ENCODE results near the gene TMEM161A.
"Not testable (repeated sequence)": the region's sequence is repeated elsewhere in the genome, so short reads cannot be mapped to it uniquely, and the experiment has no call there.

The TMEM161A gene

GRCh38 chr19:19138109-19138981, at the start of gene TMEM161A:
TSS of gene TMEM161A (minus strand) at chr19:19138478. CDS start at chr19:19138428, 50 bp downstream.
- Histone ChIP-seq H3K36me3 (ENCODE audit: insufficient read depth, low read length) (no peaks in the 10 kb centered on the region), H3K79me2 (ENCODE audit: control insufficient read depth, insufficient read depth, low read length, unreplicated experiment) (no peaks in the 10 kb centered on the region), H3K27ac (ENCODE audit: low read depth, low read length) (no peak within 1 kb of the TSS), H3K27me3 (ENCODE audit: insufficient read depth, low read length) (no peaks in the 10 kb centered on the region), H2AFZ (ENCODE audit: low read length, unreplicated experiment) (peak within 1 kb of the TSS; percentile 93), H3K4me3 (ENCODE audit: low read depth, low read length) (peak within 1 kb of the TSS; percentile 98), H3K4me1 (ENCODE audit: control insufficient read depth, insufficient read depth, low read length, unreplicated experiment) (peaks cover 4% of the 10 kb centered on the region)

DNA sequence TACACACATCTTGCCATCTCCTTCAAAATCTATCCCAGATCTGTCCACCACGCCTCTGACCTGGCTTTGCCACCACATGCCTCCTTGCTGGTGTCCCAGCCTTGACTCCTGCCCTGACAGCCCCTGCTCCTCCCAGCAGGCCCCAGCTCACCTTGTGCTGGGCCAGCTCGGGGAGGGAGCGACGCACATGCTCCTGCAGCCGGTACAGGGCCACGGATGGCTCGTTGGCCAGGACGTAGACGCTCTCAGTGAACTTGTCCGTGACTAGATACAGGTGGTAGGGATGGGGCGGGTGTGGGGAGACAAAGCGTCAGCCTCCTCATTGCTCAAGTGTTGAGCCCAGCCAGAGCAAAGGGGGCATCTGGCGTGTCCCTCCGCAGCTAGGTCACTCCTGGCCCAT, 48.5 kb upstream of the TMEM161A start:
- Histone ChIP-seq H2AFZ (ENCODE audit: low read length, unreplicated experiment) (no peak overlapping the region), H3K79me2 (ENCODE audit: control insufficient read depth, insufficient read depth, low read length, unreplicated experiment) (peaks cover 27% of the 10 kb centered on the region), H3K36me3 (ENCODE audit: insufficient read depth, low read length) (no peaks in the 10 kb centered on the region), H3K4me1 (ENCODE audit: control insufficient read depth, insufficient read depth, low read length, unreplicated experiment) (no peaks in the 10 kb centered on the region), H3K27ac (ENCODE audit: low read depth, low read length) (no peak overlapping the region), H3K4me3 (ENCODE audit: low read depth, low read length) (no peak overlapping the region), H3K27me3 (ENCODE audit: insufficient read depth, low read length) (no peaks in the 10 kb centered on the region)

- Histone ChIP-seq H3K27ac (ENCODE audit: low read depth, low read length) (no peak overlapping the region), H3K4me3 (ENCODE audit: low read depth, low read length) (no peak overlapping the region), H3K36me3 (ENCODE audit: insufficient read depth, low read length) (no peaks in the 10 kb centered on the region)
These were observed 47.8 kb upstream of the TMEM161A start for GRCh38 chr19:19185853-19186740.

DNA sequence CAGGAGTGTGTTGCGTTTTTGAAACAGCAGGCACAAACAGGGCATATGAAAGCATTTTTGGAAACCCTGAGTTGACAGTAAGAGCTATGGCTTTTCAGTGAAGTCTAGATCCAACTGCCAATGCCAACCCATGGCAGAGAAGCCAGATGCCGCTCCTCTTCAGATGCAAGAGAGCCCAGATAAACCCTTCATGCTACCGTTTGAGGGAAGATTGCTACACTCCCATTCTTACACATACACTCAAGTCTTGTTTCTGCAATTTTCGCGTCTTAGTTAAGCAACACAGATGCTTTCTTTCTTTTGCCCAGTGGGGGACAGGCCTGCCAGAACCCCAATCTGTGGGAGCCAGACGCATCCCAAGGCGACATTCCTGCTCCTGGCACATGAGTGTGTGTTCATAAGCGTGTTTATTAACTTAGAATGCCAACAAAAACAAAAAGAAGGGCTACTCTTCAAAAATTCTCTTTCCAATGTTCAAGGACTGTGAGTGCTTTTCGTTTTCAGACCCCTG, 43.3 kb upstream of the TMEM161A start:
- Histone ChIP-seq H3K27me3 (ENCODE audit: insufficient read depth, low read length) (no peaks in the 10 kb centered on the region), H3K27ac (ENCODE audit: low read depth, low read length) (no peak overlapping the region), H3K79me2 (ENCODE audit: control insufficient read depth, insufficient read depth, low read length, unreplicated experiment) (no peaks in the 10 kb centered on the region), H3K36me3 (ENCODE audit: insufficient read depth, low read length) (no peaks in the 10 kb centered on the region), H3K4me1 (ENCODE audit: control insufficient read depth, insufficient read depth, low read length, unreplicated experiment) (no peaks in the 10 kb centered on the region), H2AFZ (ENCODE audit: low read length, unreplicated experiment) (no peak overlapping the region), H3K4me3 (ENCODE audit: low read depth, low read length) (no peak overlapping the region)

More at GRCh38 chr19:19185853-19186740, 47.8 kb upstream of the TMEM161A start:
- Histone ChIP-seq H3K27me3 (ENCODE audit: insufficient read depth, low read length) (no peaks in the 10 kb centered on the region), H3K79me2 (ENCODE audit: control insufficient read depth, insufficient read depth, low read length, unreplicated experiment) (peaks cover 21% of the 10 kb centered on the region), H2AFZ (ENCODE audit: low read length, unreplicated experiment) (no peak overlapping the region), H3K4me1 (ENCODE audit: control insufficient read depth, insufficient read depth, low read length, unreplicated experiment) (no peaks in the 10 kb centered on the region)

- Histone ChIP-seq H3K36me3 (ENCODE audit: insufficient read depth, low read length) (no peaks in the 10 kb centered on the region), H3K79me2 (ENCODE audit: control insufficient read depth, insufficient read depth, low read length, unreplicated experiment) (no peaks in the 10 kb centered on the region)
These were observed 41.5 kb upstream of the TMEM161A start for GRCh38 chr19:19179548-19180441.

GRCh38 chr19:19176950-19177349, 38.7 kb upstream of the TMEM161A start:
- H3K36me3 ChIP-seq (ENCODE audit: insufficient read depth, low read length): no peaks in the 10 kb centered on the region
- H3K27ac ChIP-seq (ENCODE audit: low read depth, low read length): no peak overlapping the region
- H3K4me1 ChIP-seq (ENCODE audit: control insufficient read depth, insufficient read depth, low read length, unreplicated experiment): peaks cover 5% of the 10 kb centered on the region
- no peaks in the 10 kb centered on the region for H3K79me2 ChIP-seq (ENCODE audit: control insufficient read depth, insufficient read depth, low read length, unreplicated experiment)
- H3K4me3 ChIP-seq (ENCODE audit: low read depth, low read length): no peak overlapping the region
- H3K27me3 ChIP-seq (ENCODE audit: insufficient read depth, low read length): no peaks in the 10 kb centered on the region
- no peak overlapping the region for H2AFZ ChIP-seq (ENCODE audit: low read length, unreplicated experiment)

More at GRCh38 chr19:19179548-19180441, 41.5 kb upstream of the TMEM161A start:
- Histone ChIP-seq H2AFZ (ENCODE audit: low read length, unreplicated experiment) (no peak overlapping the region), H3K27ac (ENCODE audit: low read depth, low read length) (no peak overlapping the region), H3K27me3 (ENCODE audit: insufficient read depth, low read length) (no peaks in the 10 kb centered on the region), H3K4me1 (ENCODE audit: control insufficient read depth, insufficient read depth, low read length, unreplicated experiment) (no peaks in the 10 kb centered on the region), H3K4me3 (ENCODE audit: low read depth, low read length) (no peak overlapping the region)

DNA sequence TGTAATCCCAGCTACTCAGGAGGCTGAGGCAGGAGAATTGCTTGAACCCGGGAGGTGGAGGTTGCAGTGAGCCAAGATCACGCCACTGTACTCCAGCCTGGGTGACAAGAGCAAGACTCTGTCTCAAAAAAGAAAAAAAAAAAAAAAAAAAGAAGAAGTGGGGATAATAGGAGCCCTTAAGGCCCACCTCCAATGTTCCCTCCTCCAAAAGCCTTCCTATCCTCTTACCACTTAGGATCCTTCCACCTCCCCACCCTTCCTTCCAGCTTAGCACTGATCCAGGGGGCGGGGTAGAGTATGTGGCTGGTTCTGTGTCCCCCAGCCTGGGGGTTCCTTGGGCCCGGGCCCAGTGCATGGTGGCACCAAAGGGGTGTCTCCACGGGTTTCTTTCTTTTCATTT, 35.0 kb upstream of the TMEM161A start:
- not testable (repeated sequence) for H2AFZ ChIP-seq (ENCODE audit: low read length, unreplicated experiment); H3K27ac ChIP-seq (ENCODE audit: low read depth, low read length)

GRCh38 chr19:19171821-19172532, 33.7 kb upstream of the TMEM161A start:
- Histone ChIP-seq H3K4me1 (ENCODE audit: control insufficient read depth, insufficient read depth, low read length, unreplicated experiment) (peaks cover 7% of the 10 kb centered on the region), H2AFZ (ENCODE audit: low read length, unreplicated experiment) (no peak overlapping the region), H3K27ac (ENCODE audit: low read depth, low read length) (no peak overlapping the region), H3K36me3 (ENCODE audit: insufficient read depth, low read length) (no peaks in the 10 kb centered on the region), H3K27me3 (ENCODE audit: insufficient read depth, low read length) (no peaks in the 10 kb centered on the region), H3K4me3 (ENCODE audit: low read depth, low read length) (no peak overlapping the region), H3K79me2 (ENCODE audit: control insufficient read depth, insufficient read depth, low read length, unreplicated experiment) (no peaks in the 10 kb centered on the region)

More for the DNA sequence above, 35.0 kb upstream of the TMEM161A start:
- not testable (repeated sequence) for H3K27me3 ChIP-seq (ENCODE audit: insufficient read depth, low read length); H3K4me3 ChIP-seq (ENCODE audit: low read depth, low read length); H3K4me1 ChIP-seq (ENCODE audit: control insufficient read depth, insufficient read depth, low read length, unreplicated experiment); H3K79me2 ChIP-seq (ENCODE audit: control insufficient read depth, insufficient read depth, low read length, unreplicated experiment); H3K36me3 ChIP-seq (ENCODE audit: insufficient read depth, low read length)

DNA sequence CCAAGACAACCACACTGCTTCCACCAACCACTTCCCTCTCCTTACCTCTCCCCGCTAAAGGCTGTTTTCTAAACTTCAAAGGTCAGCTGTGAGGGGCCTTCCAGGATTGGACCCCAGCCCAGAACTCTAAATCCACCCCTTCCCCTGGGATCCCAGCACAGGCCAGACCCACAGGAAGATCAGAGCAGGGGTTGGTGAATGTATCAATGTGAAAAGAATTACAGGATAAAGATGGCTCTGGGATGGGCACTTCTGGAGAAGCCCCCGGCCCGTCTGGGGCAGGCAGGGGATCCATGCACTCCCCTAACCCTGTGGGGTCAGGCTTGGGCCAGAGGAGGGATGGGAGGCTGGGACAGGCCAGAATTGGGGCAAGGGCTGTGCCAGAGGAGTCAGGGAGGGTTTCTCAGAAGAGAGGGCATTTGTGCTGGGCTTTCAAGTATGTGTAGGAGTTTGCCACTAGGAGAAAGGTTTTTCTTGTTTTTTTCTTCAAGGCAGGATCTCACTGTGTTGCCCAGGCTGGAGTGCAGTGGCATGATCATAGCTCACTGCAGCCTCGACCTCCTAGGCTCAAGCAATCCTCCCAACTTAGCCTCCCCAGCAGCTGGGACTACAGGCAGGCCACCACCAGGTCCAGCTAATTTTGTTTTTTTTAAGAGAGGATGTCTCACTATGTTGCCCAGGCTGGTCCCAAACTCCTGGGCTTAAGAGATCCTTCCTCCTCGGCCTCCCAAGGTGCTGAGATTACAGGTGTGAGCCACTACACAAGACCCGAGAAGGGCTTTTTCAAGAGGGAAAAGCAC, 32.8 kb upstream of the TMEM161A start:
- Histone ChIP-seq H3K36me3 (ENCODE audit: insufficient read depth, low read length) (no peaks in the 10 kb centered on the region), H3K79me2 (ENCODE audit: control insufficient read depth, insufficient read depth, low read length, unreplicated experiment) (no peaks in the 10 kb centered on the region), H2AFZ (ENCODE audit: low read length, unreplicated experiment) (no peak overlapping the region), H3K4me1 (ENCODE audit: control insufficient read depth, insufficient read depth, low read length, unreplicated experiment) (peaks cover 7% of the 10 kb centered on the region), H3K4me3 (ENCODE audit: low read depth, low read length) (no peak overlapping the region), H3K27ac (ENCODE audit: low read depth, low read length) (no peak overlapping the region), H3K27me3 (ENCODE audit: insufficient read depth, low read length) (no peaks in the 10 kb centered on the region)
